ENCODE measurements around the gene SPAST.
A peak's percentile ranks its signal among the peaks of the same experiment; 100 is the strongest.
"Not testable (repeated sequence)": the region's sequence is repeated elsewhere in the genome, so short reads cannot be mapped to it uniquely, and the experiment has no call there.

Gene SPAST

DNA sequence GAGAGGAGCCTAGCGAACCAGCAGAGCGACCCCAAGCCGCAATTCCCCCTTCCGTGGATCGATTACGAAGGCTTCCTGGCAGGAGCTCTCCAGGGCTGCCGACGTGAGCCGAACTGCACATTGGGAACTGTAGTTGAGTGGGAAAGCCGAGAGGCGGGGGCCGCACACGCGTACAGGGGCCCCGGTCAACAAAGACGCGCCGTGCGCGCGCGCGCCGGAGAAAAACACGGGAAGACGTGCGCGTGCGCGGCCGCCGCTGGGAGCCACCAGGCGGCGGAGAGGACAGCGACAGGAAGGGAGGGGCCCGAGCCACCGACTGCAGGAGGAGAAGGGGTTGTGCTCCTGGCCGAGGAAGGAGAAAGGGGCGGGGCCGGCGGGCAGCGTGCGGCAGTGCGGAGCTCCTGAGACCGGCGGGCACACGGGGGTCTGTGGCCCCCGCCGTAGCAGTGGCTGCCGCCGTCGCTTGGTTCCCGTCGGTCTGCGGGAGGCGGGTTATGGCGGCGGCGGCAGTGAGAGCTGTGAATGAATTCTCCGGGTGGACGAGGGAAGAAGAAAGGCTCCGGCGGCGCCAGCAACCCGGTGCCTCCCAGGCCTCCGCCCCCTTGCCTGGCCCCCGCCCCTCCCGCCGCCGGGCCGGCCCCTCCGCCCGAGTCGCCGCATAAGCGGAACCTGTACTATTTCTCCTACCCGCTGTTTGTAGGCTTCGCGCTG, at the start of gene SPAST:
TSS of gene SPAST (plus strand) at position 247 of the 711 bp plus-strand sequence. CDS start at position 523, 276 bp downstream.
- DNase-seq, result peak; percentile 93 to 99 (median 97)
- intact Hi-C loops (cut with DNase I), result loop anchor here (2.0 to 5.0 kb wide), 2 partner anchors 53 to 104 kb away; partner anchors contain the start of genes MEMO1 and SLC30A6

DNA sequence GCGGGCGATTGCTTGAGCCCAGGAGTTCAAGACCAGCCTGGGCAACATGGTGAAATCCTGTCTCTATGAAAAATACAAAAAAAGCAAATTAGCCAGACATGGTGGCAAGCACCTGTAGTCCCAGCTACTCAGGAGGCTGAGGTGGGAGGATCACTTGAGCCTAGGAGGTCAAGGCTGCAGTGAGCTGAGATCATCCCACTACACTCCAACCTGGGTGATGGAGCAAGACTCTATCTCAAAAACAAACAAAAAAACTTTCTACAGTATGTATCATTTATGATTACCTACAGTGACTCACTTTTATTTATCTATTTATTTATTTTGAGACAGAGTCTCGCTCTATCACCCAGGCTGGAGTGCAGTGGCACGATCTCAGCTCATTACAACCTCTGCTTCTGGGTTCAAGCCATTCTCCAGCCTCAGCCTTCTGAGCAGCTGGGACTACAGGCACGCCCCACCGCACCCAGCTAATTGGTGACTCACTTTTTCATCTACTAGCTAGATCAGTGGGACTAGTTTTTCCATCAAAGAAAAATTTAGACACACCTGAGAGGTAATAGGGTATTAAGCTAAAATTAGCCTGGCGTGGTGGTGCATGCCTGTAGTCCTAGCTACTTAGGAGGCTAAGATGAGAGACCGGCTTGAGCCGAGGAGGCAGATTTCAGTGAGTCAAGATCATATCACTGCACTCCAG, 44.4 kb upstream of the SPAST start:
- intact Hi-C loops (cut with DNase I), result not testable (repeated sequence)

DNA sequence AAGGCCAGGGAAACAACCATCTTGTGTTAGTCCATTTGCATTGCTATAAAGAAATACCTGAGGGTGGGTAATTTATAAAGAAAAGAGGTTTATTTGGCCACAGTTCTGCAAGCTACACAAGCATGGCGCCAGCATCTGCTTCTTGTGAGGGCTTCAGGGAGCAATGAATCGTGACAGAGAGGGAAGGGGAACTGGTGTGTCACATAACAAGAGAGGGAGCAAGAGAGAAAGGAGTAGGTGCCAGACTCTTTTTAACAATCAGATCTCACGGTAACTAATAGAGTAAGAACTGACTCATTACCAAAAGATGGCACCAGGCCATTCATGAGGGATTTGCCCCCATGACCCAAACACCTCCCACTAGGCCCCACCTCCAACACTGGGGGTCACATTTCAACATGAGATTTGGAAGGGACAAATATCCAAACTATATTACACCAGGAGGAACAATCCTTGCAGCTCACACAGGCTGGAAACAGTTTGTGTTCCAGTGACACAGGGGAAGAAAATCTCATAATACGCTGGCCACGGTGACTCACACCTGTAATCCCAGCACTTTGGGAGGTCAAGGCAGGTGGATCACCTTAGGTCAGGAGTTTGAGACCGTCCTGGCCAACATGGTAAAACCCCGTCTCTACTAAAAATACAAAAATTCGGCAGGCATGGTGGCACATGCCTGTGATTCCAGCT, 29.0 kb upstream of the SPAST start:
- intact Hi-C loops (cut with DNase I), result loop anchor here (10.0 kb wide), 1 partner anchor 320 kb away; the partner anchor contains the start of gene BIRC6
- peak in 1 of 42 donors; percentile 3 for DNase-seq

More for the DNA sequence above, 44.4 kb upstream of the SPAST start:
- DNase-seq, result not testable (repeated sequence)

GRCh38 chr2:32039447-32040219, 23.7 kb upstream of the SPAST start, which contains the start of gene DPY30:
Gene DPY30, minus strand, starts transcription at chr2:32039805. Its CDS starts 349 bp downstream, at chr2:32039456.
- DNase-seq, result peak; percentile 87 to 96 (median 93)

DNA sequence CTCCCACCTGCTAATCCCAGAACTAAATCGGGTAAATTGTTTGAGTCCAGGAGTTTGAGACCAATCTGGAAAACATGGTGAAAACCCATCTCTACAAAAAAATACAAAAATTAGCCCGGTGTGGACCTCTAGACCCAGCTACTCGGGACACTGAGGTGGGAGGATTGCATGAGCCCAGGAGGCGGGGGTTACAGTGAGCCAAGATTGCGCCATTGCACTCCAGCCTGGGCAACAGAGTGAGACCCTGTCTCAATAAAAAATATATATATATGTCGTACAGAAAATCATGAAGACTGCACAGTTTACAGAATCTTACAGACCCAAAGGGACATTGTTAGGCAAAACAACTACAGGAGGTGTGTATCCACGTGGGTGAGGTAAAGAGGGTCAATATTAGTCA, 19.8 kb upstream of the SPAST start:
- DNase-seq, result peak in 1 of 42 donors; percentile 11
- intact Hi-C loops (cut with DNase I), result no loop called here

More at GRCh38 chr2:32039447-32040219, 23.7 kb upstream of the SPAST start, which contains the start of gene DPY30:
- intact Hi-C loops (cut with DNase I), result loop anchor here (2.0 to 10.0 kb wide), 2 partner anchors 29 to 315 kb away; partner anchors contain the start of genes BIRC6 and MEMO1

GRCh38 chr2:32051836-32052439, 11.4 kb upstream of the SPAST start:
- intact Hi-C loops (cut with DNase I), result no loop called here
- DNase-seq, result no peak

- DNase-seq; intact Hi-C loops (cut with DNase I): not testable (repeated sequence)
These were observed 8.8 kb upstream of the SPAST start for GRCh38 chr2:32054583-32054982.

DNA sequence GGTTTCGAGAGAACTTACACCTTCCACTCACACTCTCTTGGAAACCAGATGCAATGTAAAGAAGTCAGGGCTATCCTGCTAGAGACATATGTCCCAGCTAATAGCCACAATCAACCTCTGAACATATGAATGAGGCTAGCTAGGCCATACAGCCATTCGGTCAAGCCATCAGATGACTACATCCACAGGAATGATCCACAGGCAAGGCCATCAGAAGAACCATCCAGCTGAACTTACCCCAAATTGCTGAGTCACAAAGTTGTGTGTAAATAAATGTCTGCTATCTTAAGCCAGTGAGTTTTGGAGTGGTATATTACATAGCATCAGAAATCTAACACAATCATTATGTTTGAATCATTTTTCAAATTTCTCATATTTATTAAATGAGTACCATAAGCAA, 5.2 kb upstream of the SPAST start:
- intact Hi-C loops (cut with DNase I), result no loop called here
- DNase-seq, result no peak

DNA sequence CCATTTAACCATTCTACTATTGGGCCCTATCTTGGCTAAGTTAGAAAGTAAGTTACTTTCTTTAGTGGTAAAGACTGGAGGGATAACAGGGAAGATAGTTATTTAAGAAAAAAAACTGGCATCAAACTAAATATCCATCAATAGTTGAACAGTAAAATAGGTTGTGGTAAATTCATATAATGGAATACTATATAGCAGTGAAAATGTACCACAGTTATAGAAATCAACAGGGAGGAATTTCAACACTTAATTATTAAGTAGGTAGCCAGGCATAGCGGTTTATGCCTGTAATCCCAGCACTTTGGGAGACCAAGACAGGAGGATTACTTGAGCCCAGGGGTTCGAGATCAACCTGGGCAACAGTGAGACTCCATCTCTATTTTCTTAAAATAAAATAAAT, 3.1 kb upstream of the SPAST start:
- intact Hi-C loops (cut with DNase I), result loop anchor here (5.0 kb wide), 1 partner anchor 107 kb away; the partner anchor contains the start of gene SLC30A6

DNA sequence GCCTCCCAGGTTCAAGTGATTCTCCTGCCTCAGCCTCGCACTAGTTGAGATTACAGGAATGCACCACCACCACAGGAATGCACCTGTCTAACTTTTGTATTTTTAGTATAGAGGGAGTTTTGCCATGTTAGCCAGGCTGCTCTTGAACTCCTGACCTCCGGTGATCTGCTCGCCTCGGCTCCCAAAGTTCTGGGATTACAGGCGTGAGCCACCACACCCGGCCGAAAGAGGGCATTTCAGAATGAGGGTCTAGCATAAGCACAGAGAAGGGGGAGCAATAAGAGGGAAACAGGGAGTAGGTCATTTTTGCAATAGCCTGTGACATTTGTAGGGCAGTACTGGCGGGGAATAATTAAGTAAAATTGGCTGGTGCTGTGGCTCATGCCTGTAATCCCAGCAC, 1.9 kb upstream of the SPAST start:
- intact Hi-C loops (cut with DNase I), result loop anchor here (5.0 kb wide), 1 partner anchor 106 kb away; the partner anchor contains the start of gene SLC30A6
- DNase-seq, result no peak

More for the DNA sequence above, 3.1 kb upstream of the SPAST start:
- no peak for DNase-seq

- intact Hi-C loops (cut with DNase I), result loop anchor here (2.0 to 5.0 kb wide), 2 partner anchors 51 to 105 kb away; partner anchors contain the start of genes MEMO1 and SLC30A6
- DNase-seq, result peak in 20 of 42 donors; percentile 6 to 62 (median 16)
These were observed 1.1 kb upstream of the SPAST start for GRCh38 chr2:32061973-32062861.

GRCh38 chr2:32064021-32064601, 755 bp downstream of the SPAST start:
- intact Hi-C loops (cut with DNase I), result loop anchor here (5.0 kb wide), 1 partner anchor 103 kb away; the partner anchor contains the start of gene SLC30A6
- DNase-seq, result peak in 19 of 42 donors; percentile 3 to 48 (median 17)

- DNase-seq, result no peak
These were observed 1.4 kb downstream of the SPAST start for GRCh38 chr2:32064713-32065112.

GRCh38 chr2:32067549-32067948, 4.2 kb downstream of the SPAST start:
- intact Hi-C loops (cut with DNase I), result no loop called here
- DNase-seq, result no peak

More at GRCh38 chr2:32064713-32065112, 1.4 kb downstream of the SPAST start:
- intact Hi-C loops (cut with DNase I), result loop anchor here (5.0 kb wide), 1 partner anchor 103 kb away; the partner anchor contains the start of gene SLC30A6

GRCh38 chr2:32074134-32074506, 10.8 kb downstream of the SPAST start:
- intact Hi-C loops (cut with DNase I), result no loop called here
- no peak for DNase-seq

DNA sequence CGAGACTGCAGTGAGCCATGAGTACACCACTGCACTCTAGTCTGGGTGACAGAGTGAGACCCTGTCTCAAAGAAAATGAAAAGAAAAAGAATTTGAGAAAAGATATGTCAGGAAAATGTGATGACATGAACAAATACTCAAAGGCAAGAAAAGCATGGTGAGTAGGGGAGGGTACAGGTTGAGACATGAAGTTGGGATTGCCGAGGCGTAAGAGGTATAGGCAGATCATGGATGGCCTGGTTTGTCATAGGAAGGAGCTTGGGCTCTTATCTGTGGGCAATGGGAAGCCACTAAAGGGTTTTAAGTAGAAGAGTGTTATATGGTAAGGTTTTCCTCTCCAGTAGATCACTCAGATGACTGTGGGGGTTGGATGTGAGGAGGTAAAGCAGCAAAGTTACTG, 32.3 kb downstream of the SPAST start:
- intact Hi-C loops (cut with DNase I), result no loop called here
- no peak for DNase-seq
